ENCODE data around the gene TNRC18.
"Not testable (repeated sequence)": the region's sequence is repeated elsewhere in the genome, so short reads cannot be mapped to it uniquely, and the experiment has no call there.

TNRC18 gene

GRCh38 chr7:5377816-5378215 is 45.8 kb downstream of the TNRC18 start:
- DNase-seq, result no peak
- Histone ChIP-seq H3K36me3 (ENCODE audit: control insufficient read depth, insufficient read depth, low read length) (peaks cover 25% of the 10 kb centered on the region), H3K9me3 (ENCODE audit: control insufficient read depth, low read length) (no peaks in the 10 kb centered on the region), H3K4me3 (ENCODE audit: insufficient read depth, low read depth, low read length, poor library complexity, severe bottlenecking) (no peak overlapping the region), H3K4me1 (ENCODE audit: control insufficient read depth, insufficient read depth, low read length, poor library complexity, severe bottlenecking) (no peaks in the 10 kb centered on the region), H3K27ac (ENCODE audit: insufficient read depth, low read length, poor library complexity, severe bottlenecking) (no peak overlapping the region), H3K27me3 (replicated peaks; ENCODE audit: control insufficient read depth, insufficient read depth, low read length, poor library complexity, severe bottlenecking) (no peaks in the 10 kb centered on the region)

- Histone ChIP-seq H3K27me3 (replicated peaks; ENCODE audit: control insufficient read depth, insufficient read depth, low read length, poor library complexity, severe bottlenecking) (no peaks in the 10 kb centered on the region), H3K4me3 (ENCODE audit: insufficient read depth, low read depth, low read length, poor library complexity, severe bottlenecking) (no peak overlapping the region), H3K4me1 (ENCODE audit: control insufficient read depth, insufficient read depth, low read length, poor library complexity, severe bottlenecking) (no peaks in the 10 kb centered on the region), H3K36me3 (ENCODE audit: control insufficient read depth, insufficient read depth, low read length) (peaks cover 30% of the 10 kb centered on the region), H3K9me3 (ENCODE audit: control insufficient read depth, low read length) (no peaks in the 10 kb centered on the region), H3K27ac (ENCODE audit: insufficient read depth, low read length, poor library complexity, severe bottlenecking) (no peak overlapping the region)
- DNase-seq, result no peak
Observed at GRCh38 chr7:5377279-5377678, 46.4 kb downstream of the TNRC18 start.

GRCh38 chr7:5375925-5376324 is 47.7 kb downstream of the TNRC18 start:
- Histone ChIP-seq H3K36me3 (ENCODE audit: control insufficient read depth, insufficient read depth, low read length) (peaks cover 41% of the 10 kb centered on the region), H3K27me3 (replicated peaks; ENCODE audit: control insufficient read depth, insufficient read depth, low read length, poor library complexity, severe bottlenecking) (no peaks in the 10 kb centered on the region), H3K27ac (ENCODE audit: insufficient read depth, low read length, poor library complexity, severe bottlenecking) (no peak overlapping the region), H3K4me1 (ENCODE audit: control insufficient read depth, insufficient read depth, low read length, poor library complexity, severe bottlenecking) (no peaks in the 10 kb centered on the region), H3K4me3 (ENCODE audit: insufficient read depth, low read depth, low read length, poor library complexity, severe bottlenecking) (no peak overlapping the region), H3K9me3 (ENCODE audit: control insufficient read depth, low read length) (no peaks in the 10 kb centered on the region)
- peak in 1 of 3 donors; percentile 23 for DNase-seq

- Histone ChIP-seq H3K27ac (ENCODE audit: insufficient read depth, low read length, poor library complexity, severe bottlenecking) (no peak overlapping the region), H3K27me3 (replicated peaks; ENCODE audit: control insufficient read depth, insufficient read depth, low read length, poor library complexity, severe bottlenecking) (no peaks in the 10 kb centered on the region), H3K4me1 (ENCODE audit: control insufficient read depth, insufficient read depth, low read length, poor library complexity, severe bottlenecking) (no peaks in the 10 kb centered on the region), H3K4me3 (ENCODE audit: insufficient read depth, low read depth, low read length, poor library complexity, severe bottlenecking) (no peak overlapping the region), H3K36me3 (ENCODE audit: control insufficient read depth, insufficient read depth, low read length) (peaks cover 53% of the 10 kb centered on the region), H3K9me3 (ENCODE audit: control insufficient read depth, low read length) (no peaks in the 10 kb centered on the region)
- no peak for DNase-seq
Observed at GRCh38 chr7:5374464-5374863, 49.2 kb downstream of the TNRC18 start.

- Histone ChIP-seq H3K9me3 (ENCODE audit: control insufficient read depth, low read length) (no peaks in the 10 kb centered on the region), H3K36me3 (ENCODE audit: control insufficient read depth, insufficient read depth, low read length) (peaks cover 56% of the 10 kb centered on the region), H3K4me1 (ENCODE audit: control insufficient read depth, insufficient read depth, low read length, poor library complexity, severe bottlenecking) (no peaks in the 10 kb centered on the region), H3K27ac (ENCODE audit: insufficient read depth, low read length, poor library complexity, severe bottlenecking) (no peak overlapping the region), H3K27me3 (replicated peaks; ENCODE audit: control insufficient read depth, insufficient read depth, low read length, poor library complexity, severe bottlenecking) (no peaks in the 10 kb centered on the region), H3K4me3 (ENCODE audit: insufficient read depth, low read depth, low read length, poor library complexity, severe bottlenecking) (no peak overlapping the region)
- no peak for DNase-seq
Observed at GRCh38 chr7:5373300-5373699, 50.3 kb downstream of the TNRC18 start.

GRCh38 chr7:5370454-5371353 is 52.9 kb downstream of the TNRC18 start:
- no peaks in the 10 kb centered on the region for H3K9me3 ChIP-seq (ENCODE audit: control insufficient read depth, low read length)

GRCh38 chr7:5367661-5368060 is 56.0 kb downstream of the TNRC18 start:
- no peak for DNase-seq
- Histone ChIP-seq H3K27ac (ENCODE audit: insufficient read depth, low read length, poor library complexity, severe bottlenecking) (no peak overlapping the region), H3K36me3 (ENCODE audit: control insufficient read depth, insufficient read depth, low read length) (peaks cover 29% of the 10 kb centered on the region), H3K9me3 (ENCODE audit: control insufficient read depth, low read length) (no peaks in the 10 kb centered on the region), H3K4me3 (ENCODE audit: insufficient read depth, low read depth, low read length, poor library complexity, severe bottlenecking) (no peak overlapping the region), H3K27me3 (replicated peaks; ENCODE audit: control insufficient read depth, insufficient read depth, low read length, poor library complexity, severe bottlenecking) (no peaks in the 10 kb centered on the region), H3K4me1 (ENCODE audit: control insufficient read depth, insufficient read depth, low read length, poor library complexity, severe bottlenecking) (no peaks in the 10 kb centered on the region)

More at GRCh38 chr7:5370454-5371353, 52.9 kb downstream of the TNRC18 start:
- Histone ChIP-seq H3K27ac (ENCODE audit: insufficient read depth, low read length, poor library complexity, severe bottlenecking) (no peak overlapping the region), H3K27me3 (replicated peaks; ENCODE audit: control insufficient read depth, insufficient read depth, low read length, poor library complexity, severe bottlenecking) (no peaks in the 10 kb centered on the region), H3K4me1 (ENCODE audit: control insufficient read depth, insufficient read depth, low read length, poor library complexity, severe bottlenecking) (no peaks in the 10 kb centered on the region), H3K36me3 (ENCODE audit: control insufficient read depth, insufficient read depth, low read length) (peaks cover 44% of the 10 kb centered on the region), H3K4me3 (ENCODE audit: insufficient read depth, low read depth, low read length, poor library complexity, severe bottlenecking) (no peak overlapping the region)
- DNase-seq, result no peak

- peaks cover 30% of the 10 kb centered on the region for H3K36me3 ChIP-seq (ENCODE audit: control insufficient read depth, insufficient read depth, low read length)
- not testable (repeated sequence) for H3K4me1 ChIP-seq (ENCODE audit: control insufficient read depth, insufficient read depth, low read length, poor library complexity, severe bottlenecking); H3K9me3 ChIP-seq (ENCODE audit: control insufficient read depth, low read length); H3K4me3 ChIP-seq (ENCODE audit: insufficient read depth, low read depth, low read length, poor library complexity, severe bottlenecking); H3K27ac ChIP-seq (ENCODE audit: insufficient read depth, low read length, poor library complexity, severe bottlenecking); H3K27me3 ChIP-seq (replicated peaks; ENCODE audit: control insufficient read depth, insufficient read depth, low read length, poor library complexity, severe bottlenecking)
- peak; percentile 32 to 53 (median 37) for DNase-seq
Observed at GRCh38 chr7:5365976-5366625, 57.5 kb downstream of the TNRC18 start.

GRCh38 chr7:5363729-5364128 is 59.9 kb downstream of the TNRC18 start:
- DNase-seq, result no peak
- no peaks in the 10 kb centered on the region for H3K27me3 ChIP-seq (replicated peaks; ENCODE audit: control insufficient read depth, insufficient read depth, low read length, poor library complexity, severe bottlenecking)
- peaks cover 32% of the 10 kb centered on the region for H3K36me3 ChIP-seq (ENCODE audit: control insufficient read depth, insufficient read depth, low read length)
- no peaks in the 10 kb centered on the region for H3K4me1 ChIP-seq (ENCODE audit: control insufficient read depth, insufficient read depth, low read length, poor library complexity, severe bottlenecking)
- no peak overlapping the region for H3K27ac ChIP-seq (ENCODE audit: insufficient read depth, low read length, poor library complexity, severe bottlenecking)
- no peaks in the 10 kb centered on the region for H3K9me3 ChIP-seq (ENCODE audit: control insufficient read depth, low read length)
- no peak overlapping the region for H3K4me3 ChIP-seq (ENCODE audit: insufficient read depth, low read depth, low read length, poor library complexity, severe bottlenecking)

- H3K36me3 ChIP-seq (ENCODE audit: control insufficient read depth, insufficient read depth, low read length), result peaks cover 44% of the 10 kb centered on the region
Observed at GRCh38 chr7:5362466-5362865, 61.2 kb downstream of the TNRC18 start.

More at GRCh38 chr7:5362466-5362865, 61.2 kb downstream of the TNRC18 start:
- Histone ChIP-seq H3K4me3 (ENCODE audit: insufficient read depth, low read depth, low read length, poor library complexity, severe bottlenecking) (no peak overlapping the region), H3K9me3 (ENCODE audit: control insufficient read depth, low read length) (no peaks in the 10 kb centered on the region), H3K4me1 (ENCODE audit: control insufficient read depth, insufficient read depth, low read length, poor library complexity, severe bottlenecking) (no peaks in the 10 kb centered on the region), H3K27me3 (replicated peaks; ENCODE audit: control insufficient read depth, insufficient read depth, low read length, poor library complexity, severe bottlenecking) (no peaks in the 10 kb centered on the region), H3K27ac (ENCODE audit: insufficient read depth, low read length, poor library complexity, severe bottlenecking) (no peak overlapping the region)
- DNase-seq, result no peak
